Hematopoietic multipotent progenitor cell treated with erythropoietin and hydrocortisone succinate and interleukin-3 and kit ligand, for 4 days (in vitro differentiated cells): ENCODE results near the gene VTI1A.
A peak's percentile ranks its signal among the peaks of the same experiment; 100 is the strongest.

Experiments
- DNase-seq: peaks from one replicate; pipeline ENCODE4 v3.0.0-alpha.2; 2015

VTI1A gene

GRCh38 chr10:112695539-112695938, 248.5 kb downstream of the VTI1A start:
- DNase-seq = no peak

GRCh38 chr10:112696592-112696991, 249.6 kb downstream of the VTI1A start:
- DNase-seq = no peak

DNA sequence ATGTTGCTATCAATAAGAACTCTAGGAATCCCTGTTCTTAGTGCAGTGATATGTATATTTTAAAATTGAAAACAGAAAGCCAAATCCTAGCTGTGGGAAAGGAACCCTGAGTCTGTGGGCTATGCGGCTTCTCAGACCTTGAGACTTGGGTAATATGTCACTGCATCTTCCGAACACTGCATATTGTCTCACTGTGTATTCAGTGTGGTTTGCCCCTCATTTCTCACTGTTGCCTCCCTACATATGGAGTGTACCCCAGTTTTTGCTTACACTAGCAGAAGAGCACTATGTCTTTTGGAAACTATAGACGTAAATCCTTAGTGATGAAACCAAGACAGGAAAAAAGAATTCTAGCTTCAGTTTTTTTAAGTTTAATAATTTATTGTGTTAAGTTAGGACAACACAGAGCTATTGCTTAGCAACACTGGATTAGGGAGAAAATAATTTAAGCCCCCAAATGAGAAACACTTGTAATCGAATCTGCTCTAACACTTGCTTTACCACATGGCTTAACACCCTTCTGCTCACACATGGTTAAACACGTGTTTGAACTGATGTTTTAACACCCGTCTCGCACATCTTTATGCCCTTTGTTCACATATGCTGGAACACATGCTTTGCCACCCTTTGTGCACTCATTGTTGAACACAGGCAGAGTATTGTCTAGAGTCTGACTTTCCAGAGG, 251.3 kb downstream of the VTI1A start:
- no peak for DNase-seq

DNA sequence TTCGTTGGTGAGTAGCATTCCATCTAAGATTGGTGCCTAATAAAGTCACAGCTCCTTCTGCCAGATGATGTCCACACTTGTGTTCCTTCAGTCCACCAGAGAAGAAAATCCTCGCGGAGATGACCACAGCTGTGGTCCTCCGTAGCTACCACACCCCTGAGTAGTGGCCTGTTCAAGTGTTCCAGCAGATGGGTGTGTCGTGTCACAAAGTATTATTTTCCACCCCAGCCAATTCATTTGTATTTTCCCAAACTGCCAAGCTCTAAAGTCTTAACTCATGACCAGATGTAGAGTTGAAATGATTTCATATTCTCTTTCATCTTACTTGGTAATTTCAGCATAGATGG, 251.8 kb downstream of the VTI1A start:
- DNase-seq = no peak

- no peak for DNase-seq
Measured at GRCh38 chr10:112700215-112700671, 253.2 kb downstream of the VTI1A start.

DNA sequence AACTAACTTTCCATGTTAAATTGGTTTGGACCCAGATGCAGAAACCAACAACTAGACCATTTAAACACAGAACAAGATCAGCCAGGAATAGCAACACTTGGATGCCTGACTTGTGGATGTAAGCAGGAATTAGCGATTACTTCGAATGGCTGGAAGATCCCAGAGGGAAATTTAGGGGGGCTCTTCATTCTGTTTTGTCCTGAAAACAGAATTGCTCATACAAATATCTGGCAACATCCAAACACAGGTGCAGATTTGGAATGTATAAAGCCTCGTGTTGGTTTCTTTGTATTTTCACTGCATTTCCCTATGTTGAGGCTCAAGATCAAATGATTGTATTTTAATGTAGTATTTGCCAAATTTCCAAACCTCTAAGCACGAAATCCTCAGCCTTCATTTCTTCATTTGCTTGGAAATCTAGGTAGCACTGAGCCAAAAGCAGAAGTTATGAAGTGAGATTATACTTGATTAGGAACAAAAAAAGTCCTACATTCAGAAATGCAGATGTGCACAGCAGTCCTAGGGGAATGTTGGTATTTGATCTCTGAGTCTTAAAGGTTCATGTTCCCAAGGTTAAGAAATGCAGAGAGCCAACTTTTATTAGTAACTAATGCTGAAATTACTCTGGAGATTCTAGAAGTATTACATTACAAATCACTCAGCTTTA, 254.3 kb downstream of the VTI1A start:
- no peak for DNase-seq

DNA sequence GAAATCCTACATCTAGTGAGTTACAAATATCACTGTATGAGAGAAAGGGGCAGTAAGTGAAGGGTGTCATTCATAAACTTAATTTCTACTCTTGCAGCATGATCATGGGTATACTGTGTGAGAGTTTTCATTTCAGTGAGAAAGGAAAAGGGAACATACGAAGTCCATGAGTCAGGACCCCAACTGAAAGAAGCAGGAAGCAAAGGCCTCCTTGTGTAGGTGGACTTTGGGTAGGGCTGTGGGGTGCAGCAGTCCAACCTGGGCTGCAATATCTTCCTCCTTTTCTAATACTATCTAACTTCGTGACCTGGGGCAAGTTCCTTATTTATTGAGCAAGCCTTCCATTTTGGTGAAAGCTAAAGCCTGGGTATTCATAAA, 254.9 kb downstream of the VTI1A start:
- DNase-seq = peak; percentile 4

DNA sequence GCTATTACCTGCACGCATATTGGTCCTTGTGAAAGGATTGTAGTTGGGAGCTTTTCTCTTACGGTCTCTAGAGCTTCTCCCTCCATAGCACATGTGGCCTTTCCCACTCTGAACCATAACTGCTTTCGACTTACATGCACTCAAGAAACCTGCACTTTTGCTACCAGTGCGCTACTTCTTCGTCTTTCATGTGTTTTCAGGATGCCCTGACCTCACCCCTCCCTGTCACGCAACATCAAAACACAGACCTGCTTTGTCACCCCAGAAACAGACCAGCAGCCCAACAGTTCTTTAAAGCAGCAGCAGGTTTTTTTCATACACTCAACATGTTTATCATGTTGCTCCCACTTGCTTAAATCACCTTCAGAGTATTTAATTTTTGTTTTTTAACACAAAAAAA, 259.6 kb downstream of the VTI1A start:
- no peak for DNase-seq

DNA sequence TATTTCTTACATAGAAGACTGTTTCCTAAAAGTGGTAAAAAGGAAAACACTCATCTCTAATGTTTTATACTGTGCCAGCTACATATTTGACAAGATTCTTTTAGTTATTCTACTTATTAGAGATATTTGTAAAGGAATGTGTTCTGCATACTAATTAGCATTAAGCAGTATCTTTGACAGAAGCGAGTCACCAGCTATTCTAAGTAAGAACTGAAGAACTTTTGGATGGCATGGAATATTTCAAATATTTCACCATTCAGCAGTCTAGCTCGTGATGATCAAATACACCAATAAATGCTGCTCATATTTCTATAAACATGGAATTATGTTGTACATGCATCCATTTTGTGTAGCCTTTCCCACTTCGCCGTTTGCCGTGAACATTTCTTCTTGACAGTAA, 261.4 kb downstream of the VTI1A start:
- no peak for DNase-seq

- DNase-seq = no peak
Measured at GRCh38 chr10:112710528-112710927, 263.5 kb downstream of the VTI1A start.

DNA sequence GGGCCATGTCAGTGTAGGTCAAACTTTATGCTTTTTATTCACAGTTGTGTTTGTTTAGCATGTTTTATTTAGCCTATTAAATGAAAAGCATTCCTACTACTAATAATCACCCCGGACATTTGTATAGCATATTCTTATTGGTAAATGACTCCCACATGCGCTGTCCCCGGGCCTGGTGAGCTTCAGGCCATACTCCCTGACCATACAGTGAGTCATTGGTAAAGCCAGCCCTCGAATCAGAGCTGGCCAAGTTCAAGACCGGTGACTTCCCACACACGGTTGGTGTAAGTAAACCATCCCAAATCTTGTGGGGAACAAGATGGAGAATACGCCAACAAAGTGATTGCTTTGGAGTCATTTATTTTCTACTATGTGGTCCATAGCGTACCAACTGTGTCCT, 264.4 kb downstream of the VTI1A start:
- DNase-seq = no peak

DNA sequence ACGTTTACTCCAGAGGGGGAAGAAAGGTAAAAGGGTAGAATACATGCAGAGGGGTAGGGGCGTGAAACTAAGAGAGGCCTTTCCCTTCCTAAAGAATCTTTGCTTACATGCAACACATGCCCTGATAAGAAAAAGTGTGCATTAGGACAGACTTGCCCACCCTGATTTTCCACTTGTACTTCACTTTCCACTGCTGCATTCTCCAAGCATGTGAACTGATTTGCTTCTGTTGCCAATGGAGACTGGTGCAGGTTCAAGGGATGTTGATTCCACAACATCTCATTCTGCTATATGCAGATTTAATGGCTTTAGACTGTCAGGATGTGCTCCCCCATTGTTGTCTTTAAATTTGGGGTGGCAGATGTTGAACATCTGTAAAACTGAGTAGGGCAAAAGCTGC, 265.5 kb downstream of the VTI1A start:
- DNase-seq = no peak

GRCh38 chr10:112713411-112713810, 266.4 kb downstream of the VTI1A start:
- DNase-seq = no peak

DNA sequence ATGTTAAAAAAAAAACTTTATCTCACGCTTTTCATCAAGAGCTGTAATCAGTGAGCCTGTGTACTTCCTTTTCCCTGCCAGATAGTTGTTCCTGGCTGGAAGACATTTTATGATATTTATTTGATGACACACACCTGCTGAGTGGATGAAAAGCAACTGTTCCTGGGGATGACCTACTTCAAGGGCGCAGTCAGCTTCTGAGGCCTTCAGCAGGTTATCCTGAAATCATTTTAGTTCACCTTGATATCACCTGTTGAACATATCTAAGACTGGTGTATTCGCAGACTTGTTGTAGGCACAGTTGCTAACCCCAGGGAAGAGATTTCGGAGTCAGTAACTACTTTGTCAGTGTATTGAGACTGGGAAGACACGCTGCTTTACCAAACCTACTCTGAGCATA, 268.6 kb downstream of the VTI1A start:
- DNase-seq = no peak

GRCh38 chr10:112716076-112716475, 269.1 kb downstream of the VTI1A start:
- no peak for DNase-seq

GRCh38 chr10:112716924-112717413, 270.0 kb downstream of the VTI1A start:
- no peak for DNase-seq

GRCh38 chr10:112720178-112720577, 273.2 kb downstream of the VTI1A start:
- DNase-seq = no peak

GRCh38 chr10:112721080-112721698, 274.2 kb downstream of the VTI1A start:
- DNase-seq = peak; percentile 68

DNA sequence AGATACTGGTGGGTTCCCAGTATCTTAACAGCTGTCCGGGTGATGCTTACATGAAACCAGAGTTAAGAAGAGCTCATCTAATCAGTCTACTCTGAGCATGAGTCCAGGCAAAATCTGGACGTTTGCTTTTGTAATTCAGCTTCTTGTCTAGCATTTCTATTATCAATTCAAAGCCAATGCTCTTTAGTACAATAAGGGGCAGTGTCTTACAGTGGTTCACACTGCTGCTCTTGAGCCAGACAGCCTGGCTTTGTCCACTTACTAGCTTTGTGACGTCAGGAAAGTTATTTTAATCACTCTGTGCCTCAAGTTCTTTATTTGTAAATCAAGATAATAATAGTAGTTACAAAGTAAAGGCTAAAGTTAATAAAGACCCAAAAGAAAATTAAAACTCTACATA, 275.7 kb downstream of the VTI1A start:
- DNase-seq = no peak

DNA sequence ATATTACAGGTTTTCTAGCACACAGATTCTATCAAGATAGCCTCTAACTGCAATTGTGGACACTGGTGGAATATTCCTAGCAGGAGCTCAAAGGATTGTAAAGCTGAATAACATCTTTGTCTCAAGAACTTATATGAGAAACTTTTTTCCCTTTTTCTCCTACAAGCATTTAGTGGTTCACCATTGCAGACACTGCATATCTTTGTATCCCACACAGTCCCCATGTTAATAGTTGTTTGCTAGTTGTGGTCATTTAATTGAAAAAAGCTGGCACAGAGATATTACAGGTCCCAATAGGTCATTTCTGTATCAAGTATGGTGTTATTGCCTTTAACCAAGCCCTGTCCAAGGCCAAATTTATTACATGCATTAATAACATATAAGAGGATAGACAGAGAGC, 276.9 kb downstream of the VTI1A start:
- DNase-seq = no peak

- no peak for DNase-seq
Measured at GRCh38 chr10:112724404-112724991, 277.5 kb downstream of the VTI1A start.

DNA sequence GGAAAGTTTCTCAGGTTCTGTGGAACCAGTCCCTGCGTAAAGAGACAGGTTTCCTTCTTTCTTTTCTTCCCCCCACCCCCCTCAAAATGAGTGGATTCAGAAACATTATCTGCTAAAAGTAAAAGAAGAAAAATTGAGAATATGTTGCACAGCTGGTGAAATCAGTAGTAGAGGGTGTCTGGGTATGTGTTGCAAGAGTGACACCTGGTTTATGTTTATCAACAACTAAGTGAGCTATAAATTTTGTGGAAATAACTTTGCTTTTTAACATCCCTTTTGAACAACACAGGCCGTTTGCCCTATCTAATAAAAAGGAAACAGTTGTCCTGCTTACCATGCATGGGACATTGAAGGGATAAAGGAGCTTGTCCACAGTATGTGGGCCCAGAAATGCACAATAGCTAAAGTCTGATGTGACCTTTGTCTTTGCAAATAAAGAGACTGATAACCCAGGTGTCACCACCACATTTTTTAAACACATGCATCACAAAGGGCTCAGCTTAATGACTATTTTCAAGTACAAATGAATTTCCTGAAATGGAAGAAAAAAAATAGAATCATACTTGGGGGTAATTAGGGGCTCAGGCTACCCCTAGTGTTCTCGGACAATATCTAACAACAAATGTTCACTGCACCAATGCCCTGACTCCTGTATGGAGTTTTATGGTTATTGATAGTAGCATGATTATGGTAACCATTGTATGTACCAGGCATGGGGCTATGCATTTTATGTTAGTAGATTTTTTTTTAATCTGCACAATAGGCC, 281.3 kb downstream of the VTI1A start:
- DNase-seq = peak; percentile 3

DNA sequence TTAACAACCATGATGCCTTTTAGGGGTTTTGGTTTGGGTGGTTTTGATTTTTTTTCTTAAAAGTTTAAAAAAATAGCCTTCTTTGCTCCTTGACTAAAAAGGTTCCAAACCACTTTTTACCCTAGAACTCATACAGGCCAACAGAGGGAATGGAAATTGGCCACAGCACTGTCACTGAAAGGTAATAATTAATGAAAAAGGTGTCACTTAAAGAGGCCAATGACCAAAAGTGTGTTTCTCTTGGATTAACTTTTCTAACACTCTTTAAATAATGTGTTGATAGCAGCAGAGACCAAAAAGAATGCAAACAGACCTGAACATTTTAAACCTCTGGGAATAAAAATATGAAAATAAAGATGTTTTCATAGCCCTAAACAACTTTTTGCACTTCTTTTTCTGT, 282.0 kb downstream of the VTI1A start:
- DNase-seq = no peak
